H9 (cell line): Measurements from ENCODE around the gene KCNA3. TPM values are rescaled to one million over a fixed set of nuclear protein-coding genes. Genes with fewer than 3 reads are reported as not detected.

Source experiments
- DNase-seq: peaks from one replicate; pipeline ENCODE4 v3.0.0-alpha.2; 2017
- H2AFZ ChIP-seq: one replicate; pipeline ENCODE4 v1.6.1; 2013; ENCODE audit warnings: mild to moderate bottlenecking, low read length, control low read depth, moderate library complexity
- H2AK5ac ChIP-seq: 2 replicates; pipeline ENCODE4 v1.6.1; 2013; ENCODE audit warnings: low read length, control low read depth, mixed read lengths; ENCODE audit not compliant: insufficient read length
- H2BK120ac ChIP-seq: one replicate; pipeline ENCODE4 v1.6.1; 2013; ENCODE audit warnings: low read depth, mild to moderate bottlenecking, low read length, control low read depth, inconsistent platforms; ENCODE audit not compliant: poor library complexity, severe bottlenecking
- H2BK12ac ChIP-seq: 2 replicates; pipeline ENCODE4 v1.6.1; 2013; ENCODE audit warnings: low read length, control low read depth, mixed read lengths, low read depth; ENCODE audit not compliant: insufficient read length
- H2BK15ac ChIP-seq: 2 replicates; pipeline ENCODE4 v1.6.1; 2013; ENCODE audit warnings: low read depth, low read length, control low read depth
- H2BK20ac ChIP-seq: one replicate; pipeline ENCODE4 v1.6.1; 2013; ENCODE audit warnings: low read depth, mild to moderate bottlenecking, low read length, control low read depth, inconsistent platforms; ENCODE audit not compliant: poor library complexity, severe bottlenecking
- H2BK5ac ChIP-seq: 2 replicates; pipeline ENCODE4 v1.6.1; 2013; ENCODE audit warnings: low read length, control low read depth, mixed read lengths; ENCODE audit not compliant: insufficient read length
- H3K14ac ChIP-seq: 2 replicates; pipeline ENCODE4 v1.6.1; 2013; ENCODE audit warnings: low read length, control low read depth; ENCODE audit not compliant: insufficient read depth
- H3K18ac ChIP-seq: 2 replicates; pipeline ENCODE4 v1.6.1; 2013; ENCODE audit warnings: low read depth, mild to moderate bottlenecking, mixed read lengths, low read length, control low read depth; ENCODE audit not compliant: insufficient read length
- H3K23ac ChIP-seq: 2 replicates; pipeline ENCODE4 v1.6.1; 2013; ENCODE audit warnings: low read length, control low read depth, mixed read lengths, low read depth; ENCODE audit not compliant: insufficient read length
- H3K23me2 ChIP-seq: 2 replicates; pipeline ENCODE4 v1.6.1; 2013; ENCODE audit warnings: low read depth, mild to moderate bottlenecking, mixed read lengths, low read length, control low read depth; ENCODE audit not compliant: insufficient read length, poor library complexity, severe bottlenecking
- H3K27ac ChIP-seq: 2 replicates; pipeline ENCODE4 v1.5.1; 2013; ENCODE audit warnings: low read length, control low read depth, mixed read lengths, low read depth; ENCODE audit not compliant: insufficient read length
- H3K27me3 ChIP-seq: 2 replicates; pipeline ENCODE4 v1.6.1; 2013; ENCODE audit warnings: low read length, control low read depth, inconsistent platforms; ENCODE audit not compliant: insufficient read depth
- H3K4ac ChIP-seq: 2 replicates; pipeline ENCODE4 v1.6.1; 2013; ENCODE audit warnings: low read depth, mild to moderate bottlenecking, control low read depth, inconsistent platforms, low read length, moderate library complexity
- H3K4me1 ChIP-seq: 2 replicates; pipeline ENCODE4 v1.6.1; 2013; ENCODE audit warnings: low read length, control low read depth, inconsistent platforms; ENCODE audit not compliant: insufficient read depth
- H3K4me2 ChIP-seq: 2 replicates; pipeline ENCODE4 v1.6.1; 2013; ENCODE audit warnings: low read length, control low read depth, mixed read lengths; ENCODE audit not compliant: insufficient read length, insufficient read depth
- H3K56ac ChIP-seq: 2 replicates; pipeline ENCODE4 v1.6.1; 2013; ENCODE audit warnings: low read depth, mild to moderate bottlenecking, mixed read lengths, low read length, control low read depth; ENCODE audit not compliant: insufficient read length
- H3K79me1 ChIP-seq: 2 replicates; pipeline ENCODE4 v1.6.1; 2013; ENCODE audit warnings: low read depth, mild to moderate bottlenecking, moderate library complexity, low read length, control low read depth, inconsistent platforms; ENCODE audit not compliant: insufficient read depth, poor library complexity, severe bottlenecking
- H3K79me2 ChIP-seq: 2 replicates; pipeline ENCODE4 v1.6.1; 2013; ENCODE audit warnings: low read length, control low read depth, inconsistent platforms; ENCODE audit not compliant: insufficient read depth
- H3K9ac ChIP-seq: 2 replicates; pipeline ENCODE4 v1.6.1; 2013; ENCODE audit warnings: low read length, control low read depth, mixed read lengths; ENCODE audit not compliant: insufficient read length; ENCODE audit errors: extremely low read depth
- H3K9me3 ChIP-seq: one replicate; pipeline ENCODE4 v1.6.1; 2013; ENCODE audit warnings: low read depth, low read length, inconsistent platforms; ENCODE audit not compliant: control insufficient read depth
- H3T11ph ChIP-seq: one replicate; pipeline ENCODE4 v1.6.1; 2013; ENCODE audit warnings: mild to moderate bottlenecking, low read length, control low read depth, inconsistent platforms
- H4K20me1 ChIP-seq: one replicate; pipeline ENCODE4 v1.6.1; 2013; ENCODE audit not compliant: control insufficient read depth, insufficient read length, insufficient read depth
- H4K5ac ChIP-seq: 2 replicates; pipeline ENCODE4 v1.6.1; 2013; ENCODE audit warnings: low read depth, mild to moderate bottlenecking, mixed read lengths, low read length, control low read depth; ENCODE audit not compliant: insufficient read length
- H4K8ac ChIP-seq: replicated peaks from 2 replicates; pipeline ENCODE4 v1.6.1; 2013; ENCODE audit warnings: low read length, control low read depth, mixed read lengths, low read depth; ENCODE audit not compliant: insufficient read length
- H4K91ac ChIP-seq: 2 replicates; pipeline ENCODE4 v1.6.1; 2013; ENCODE audit warnings: low read depth, mild to moderate bottlenecking, moderate library complexity, mixed read lengths, low read length, control low read depth; ENCODE audit not compliant: insufficient read length
- H3K27ac Mint-ChIP-seq, 3 experiments: 2 replicates in 2 of 3; 3 replicates in 1 of 3; pipeline ENCODE4 v1.8.0; 2020 to 2021; ENCODE audit warnings: mixed read lengths in 3 of 3, mild to moderate bottlenecking in 1 of 3, moderate library complexity in 1 of 3
- H3K27me3 Mint-ChIP-seq: 2 replicates; pipeline ENCODE4 v1.8.0; 2021; ENCODE audit warnings: low read depth, mild to moderate bottlenecking, moderate library complexity, mixed read lengths
- H3K36me3 Mint-ChIP-seq, 3 experiments: 2 replicates in 2 of 3; 3 replicates in 1 of 3; pipeline ENCODE4 v1.8.0; 2020 to 2021; ENCODE audit warnings: low read depth in 3 of 3, mixed read lengths in 3 of 3; ENCODE audit not compliant: insufficient read depth in 1 of 3
- H3K4me1 Mint-ChIP-seq, 2 experiments: 2 replicates each; pipeline ENCODE4 v1.8.0; 2020; ENCODE audit warnings: mixed read lengths in 2 of 2
- H3K4me3 Mint-ChIP-seq, 2 experiments: 2 replicates in 1 of 2; 3 replicates in 1 of 2; pipeline ENCODE4 v1.8.0; 2020 to 2021; ENCODE audit warnings: mild to moderate bottlenecking in 2 of 2, mixed read lengths in 2 of 2, moderate library complexity in 1 of 2
- H3K9me3 Mint-ChIP-seq, 2 experiments: 2 replicates in 1 of 2; 3 replicates in 1 of 2; pipeline ENCODE4 v1.8.0; 2020; ENCODE audit warnings: mild to moderate bottlenecking in 2 of 2, mixed read lengths in 2 of 2, moderate library complexity in 1 of 2
- WGBS: extraction: QIAGEN DNeasy Blood & Tissue Kit; methylation state at CpG from one replicate; pipeline ENCODE4 v1.1.7; 2013; ENCODE audit warnings: missing lambda C conversion rate, low lambda C conversion rate, mixed read lengths; ENCODE audit not compliant: insufficient read length; ENCODE audit errors: extremely low coverage; 5-methylcytosine and 5-hydroxymethylcytosine counted together
- total RNA-seq: library from RNA; stranded (reverse); gene quantifications from 2 replicates; pipeline ENCODE4 v1.2.1, GENCODE V29; 2021
- TF ChIP-seq, protein P1 (sequence below): fragments of 200-600 bp; sonication (generic); conservative IDR thresholded peaks from 3 replicates; pipeline ENCODE4 v1.8.0; 2021; ENCODE audit warnings: antibody characterized with exemption, mild to moderate bottlenecking

The KCNA3 gene
- total RNA-seq, 1 experiment from 2014 or later = 0.92 TPM

DNA sequence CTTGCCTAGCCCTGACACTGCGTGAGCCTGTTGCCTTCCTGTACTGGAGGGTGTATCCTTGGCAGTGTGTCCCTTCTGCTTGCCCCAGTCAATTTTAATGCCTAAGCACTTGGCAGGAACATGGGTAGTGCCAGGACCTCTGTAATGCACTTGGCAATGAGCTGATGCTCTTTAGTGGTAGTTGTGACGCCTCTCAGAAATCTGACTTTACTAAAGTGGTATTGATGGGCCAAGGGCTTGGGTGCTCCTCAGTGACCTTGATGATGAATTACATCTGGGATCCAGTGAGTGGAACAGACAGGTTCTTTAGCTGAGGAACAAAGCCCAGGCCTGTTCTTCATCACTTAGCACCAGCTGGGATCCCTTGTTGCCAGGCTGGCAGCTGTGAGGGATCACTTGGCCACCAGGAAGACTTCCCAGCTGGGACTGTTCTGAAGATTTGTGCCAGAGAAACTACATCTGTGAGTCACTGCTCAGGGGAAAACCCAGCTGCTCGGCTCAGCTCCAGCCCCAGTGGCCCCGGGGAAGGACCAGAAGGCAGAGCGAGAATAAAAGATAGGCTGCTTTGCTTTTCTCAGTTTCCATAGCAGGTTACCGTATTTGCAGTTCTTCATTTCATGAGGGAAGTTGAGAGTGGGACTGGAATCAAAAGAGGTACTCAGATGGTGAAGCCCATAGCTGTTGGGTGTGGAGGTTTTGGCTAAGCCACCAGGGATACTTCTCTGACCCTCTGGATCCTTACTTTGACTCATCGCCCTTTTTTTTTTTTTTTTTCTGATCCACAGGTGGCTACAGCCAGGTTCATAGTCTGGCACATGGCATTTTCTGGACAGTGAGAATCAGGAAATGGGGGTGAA is 40.1 kb downstream of the KCNA3 start:
- Histone ChIP-seq H3K56ac (no peak overlapping the region), H3K18ac (no peak overlapping the region), H2AFZ (no peak overlapping the region), H2BK20ac (no peak overlapping the region), H3K4me1 (no peaks in the 10 kb centered on the region), H4K20me1 (no peaks in the 10 kb centered on the region), H3K79me2 (no peaks in the 10 kb centered on the region), H3K23me2 (no peaks in the 10 kb centered on the region), H3K9me3 (no peaks in the 10 kb centered on the region), H3K9ac (no peak overlapping the region), H3K14ac (no peak overlapping the region), H3K4ac (no peak overlapping the region), H3T11ph (no peak overlapping the region), H2BK15ac (no peak overlapping the region), H4K5ac (no peak overlapping the region), H3K23ac (no peak overlapping the region), H3K27me3 (no peaks in the 10 kb centered on the region), H4K91ac (no peak overlapping the region), H2BK120ac (no peak overlapping the region), H4K8ac (no peak overlapping the region), H3K27ac (no peak overlapping the region), H3K4me2 (no peak overlapping the region), H3K79me1 (no peaks in the 10 kb centered on the region), H2BK5ac (no peak overlapping the region), H2AK5ac (no peak overlapping the region), H2BK12ac (no peak overlapping the region)
- Mint-ChIP-seq H3K27me3 (peaks cover 10% of the 10 kb centered on the region), H3K36me3 (no peaks in the 10 kb centered on the region), H3K4me1 (no peaks in the 10 kb centered on the region), H3K27ac (no peak overlapping the region; a peak in 1 of 7 replicates), H3K9me3 (no peaks in the 10 kb centered on the region), H3K4me3 (no peak overlapping the region)
- TF ChIP-seq, protein P1, sequence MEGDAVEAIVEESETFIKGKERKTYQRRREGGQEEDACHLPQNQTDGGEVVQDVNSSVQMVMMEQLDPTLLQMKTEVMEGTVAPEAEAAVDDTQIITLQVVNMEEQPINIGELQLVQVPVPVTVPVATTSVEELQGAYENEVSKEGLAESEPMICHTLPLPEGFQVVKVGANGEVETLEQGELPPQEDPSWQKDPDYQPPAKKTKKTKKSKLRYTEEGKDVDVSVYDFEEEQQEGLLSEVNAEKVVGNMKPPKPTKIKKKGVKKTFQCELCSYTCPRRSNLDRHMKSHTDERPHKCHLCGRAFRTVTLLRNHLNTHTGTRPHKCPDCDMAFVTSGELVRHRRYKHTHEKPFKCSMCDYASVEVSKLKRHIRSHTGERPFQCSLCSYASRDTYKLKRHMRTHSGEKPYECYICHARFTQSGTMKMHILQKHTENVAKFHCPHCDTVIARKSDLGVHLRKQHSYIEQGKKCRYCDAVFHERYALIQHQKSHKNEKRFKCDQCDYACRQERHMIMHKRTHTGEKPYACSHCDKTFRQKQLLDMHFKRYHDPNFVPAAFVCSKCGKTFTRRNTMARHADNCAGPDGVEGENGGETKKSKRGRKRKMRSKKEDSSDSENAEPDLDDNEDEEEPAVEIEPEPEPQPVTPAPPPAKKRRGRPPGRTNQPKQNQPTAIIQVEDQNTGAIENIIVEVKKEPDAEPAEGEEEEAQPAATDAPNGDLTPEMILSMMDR = no peak
- WGBS = no CpG with 5 or more reads among the region's 7 CpGs
- no peak for DNase-seq
